Activated T-cell treated with anti-CD3 and anti-CD28 coated beads, Interleukin-2, amount 50 U/mL, for 4 hours (primary cell): ENCODE measurements around the gene DEPDC1B. TPM values are rescaled to one million over a fixed set of nuclear protein-coding genes. Genes with fewer than 3 reads are reported as not detected.

Source experiments
- ATAC-seq, 2 donors: fragments of 200-7000 bp; cut with Tn5 transposase; one replicate each; pipeline ENCODE4 v1.10.0; 2021
- DNase-seq: peaks from one replicate; pipeline ENCODE4 v3.0.0-alpha.2; 2020
- H3K27me3 Mint-ChIP-seq: one replicate; pipeline ENCODE4 v1.8.0; 2021; ENCODE audit warnings: low read depth, mixed read lengths
- H3K36me3 Mint-ChIP-seq: one replicate; pipeline ENCODE4 v1.8.0; 2022; ENCODE audit warnings: mixed read lengths; ENCODE audit not compliant: insufficient read depth
- H3K4me1 Mint-ChIP-seq: one replicate; pipeline ENCODE4 v1.8.0; 2021; ENCODE audit warnings: low read depth, mixed read lengths
- H3K4me3 Mint-ChIP-seq: one replicate; pipeline ENCODE4 v1.8.0; 2021; ENCODE audit warnings: mild to moderate bottlenecking, moderate library complexity, mixed read lengths
- H3K9me3 Mint-ChIP-seq: one replicate; pipeline ENCODE4 v1.8.0; 2021; ENCODE audit warnings: mixed read lengths
- total RNA-seq, 3 donors: library from RNA; stranded (reverse); gene quantifications; one replicate each; pipeline ENCODE4 v1.2.1, GENCODE V29; 2021

DEPDC1B gene
- total RNA-seq, 3 donors from 2014 or later: 2.4 to 4.3 (median 3.8) TPM

- ATAC-seq (no peak), DNase-seq (no peak)
- no peaks in the 10 kb centered on the region for H3K4me1 Mint-ChIP-seq
- peaks cover 4% of the 10 kb centered on the region for H3K27me3 Mint-ChIP-seq
- no peaks in the 10 kb centered on the region for H3K36me3 Mint-ChIP-seq
- H3K9me3 Mint-ChIP-seq: peaks cover 2% of the 10 kb centered on the region
- no peak overlapping the region for H3K4me3 Mint-ChIP-seq
Measured at GRCh38 chr5:60551829-60552228, 148.1 kb downstream of the DEPDC1B start.

GRCh38 chr5:60551250-60551649 is 148.7 kb downstream of the DEPDC1B start:
- Mint-ChIP-seq H3K27me3 (peaks cover 4% of the 10 kb centered on the region), H3K9me3 (no peaks in the 10 kb centered on the region), H3K4me1 (no peaks in the 10 kb centered on the region), H3K36me3 (no peaks in the 10 kb centered on the region), H3K4me3 (no peak overlapping the region)
- no peak for ATAC-seq
- DNase-seq: no peak

GRCh38 chr5:60550311-60550710 is 149.7 kb downstream of the DEPDC1B start:
- H3K4me3 Mint-ChIP-seq: no peak overlapping the region
- no peaks in the 10 kb centered on the region for H3K4me1 Mint-ChIP-seq
- no peak for DNase-seq
- no peak for ATAC-seq
- H3K36me3 Mint-ChIP-seq: no peaks in the 10 kb centered on the region
- H3K27me3 Mint-ChIP-seq: peaks cover 4% of the 10 kb centered on the region
- H3K9me3 Mint-ChIP-seq: no peaks in the 10 kb centered on the region

GRCh38 chr5:60549841-60550240 is 150.1 kb downstream of the DEPDC1B start:
- DNase-seq (no peak), ATAC-seq (no peak)
- Mint-ChIP-seq H3K4me3 (no peak overlapping the region), H3K36me3 (no peaks in the 10 kb centered on the region), H3K4me1 (no peaks in the 10 kb centered on the region), H3K27me3 (peaks cover 2% of the 10 kb centered on the region), H3K9me3 (no peaks in the 10 kb centered on the region)

Other genes with a start within 250 kb of the DEPDC1B start
- gene ELOVL7, start 144.1 kb upstream of the DEPDC1B start, total RNA-seq: under 1 TPM; 0.05 to 0.24 (median 0.18) TPM
- 10 to 100 TPM in 2 of 3 donors, 1 to 10 TPM in 1; 8.9 to 13.2 (median 10.9) TPM for gene ERCC8, start 244.9 kb upstream of the DEPDC1B start, total RNA-seq
- gene NDUFAF2, start 245.0 kb upstream of the DEPDC1B start, total RNA-seq: 10 to 100 TPM; 43.7 to 47.8 (median 45.0) TPM